Psoas muscle (tissue), 8 donors: ENCODE data around the gene CARF. TPM values are rescaled to one million over a fixed set of nuclear protein-coding genes. Genes with fewer than 3 reads are reported as not detected.

Source experiments
- ATAC-seq, 4 donors: fragments of 200-7000 bp; cut with Tn5 transposase; one replicate each; pipeline ENCODE4 v1.9.1; 2020; ENCODE audit warnings: moderate library complexity in 3 of 4, mild to moderate bottlenecking in 2 of 4
- DNase-seq, 2 donors: peaks; one replicate each; pipeline ENCODE4 v3.0.0-alpha.2; 2020
- H3K27ac ChIP-seq: fragments of 200-600 bp; one replicate; pipeline ENCODE4 v1.8.0; 2022
- H3K27me3 ChIP-seq, 3 donors: fragments of 200-600 bp in 1 of 3; one replicate each; pipeline versions ENCODE4 v1.6.1 to v1.8.0; 2013 to 2022; ENCODE audit warnings: low read length in 2 of 3, mild to moderate bottlenecking in 2 of 3, moderate library complexity in 1 of 3; ENCODE audit not compliant: insufficient read depth in 3 of 3
- H3K36me3 ChIP-seq, 2 donors: fragments of 200-600 bp in 1 of 2; one replicate each; pipeline versions ENCODE4 v1.6.1 to v1.8.0; 2013 to 2022; ENCODE audit warnings: low read depth in 1 of 2, mild to moderate bottlenecking in 1 of 2, moderate library complexity in 1 of 2; ENCODE audit not compliant: insufficient read depth in 1 of 2
- H3K4me1 ChIP-seq: fragments of 200-600 bp; one replicate; pipeline ENCODE4 v1.8.0; 2022
- H3K4me3 ChIP-seq: fragments of 200-600 bp; one replicate; pipeline ENCODE4 v1.8.0; 2022; ENCODE audit warnings: mild to moderate bottlenecking
- H3K9me3 ChIP-seq: fragments of 200-600 bp; one replicate; pipeline ENCODE4 v1.8.0; 2022
- WGBS, 3 donors: extraction: QIAGEN DNeasy Blood & Tissue Kit; methylation state at CpG; one replicate each; pipeline versions ENCODE4 v1.1.6 to v1.1.7; 2013; 5-methylcytosine and 5-hydroxymethylcytosine counted together
- intact Hi-C, 2 donors: fragments of 100-400 bp; cut with DNase I; formaldehyde crosslinking; loops; one replicate each; pipeline versions ENCODE4 v1.11.0 to v1.14.2; 2022
- polyA plus RNA-seq, 3 donors: library from polyadenylated mRNA; stranded (reverse); fragments of 200-250 nt; gene quantifications; one replicate each; pipeline ENCODE4 v1.2.3, GENCODE V29; 2013
- total RNA-seq, 4 donors: library from RNA; stranded (reverse); fragmentation: NEBNext Ultra II Directional in 2 of 4; extraction: Animal tissue kit (Norgen Biotek cat#: 25700) in 2 of 4; gene quantifications; one replicate each; pipeline versions ENCODE4 v1.2.1 to v1.2.4, GENCODE V29; 2021 to 2023
- TF ChIP-seq, protein P1 (sequence below): fragments of 200-600 bp; IDR thresholded peaks from one replicate; pipeline ENCODE4 v1.8.0; 2022; ENCODE audit warnings: antibody characterized with exemption
- donor health status: healthy with polysubstance abuse.
- donor health status: DM: no; HTN: no; CAD: no; lungs with moderate emphysema.
- donor health status: Bipolar disorder and iron deficiency.
- donor health status: healthy.
- donor health status: DM: yes; HTN: yes; CAD: no.
- donor health status: DM: no; HTN: no; CAD: no.
- donor health status: DM: no; HTN: no; CAD: no.
- donor health status: DM: yes; HTN: yes; CAD: no.

Gene CARF
- total and polyA plus RNA-seq, 7 donors, result 0.76 to 7.7 (median 4.5) TPM

GRCh38 chr2:203018181-203018580, 106.1 kb downstream of the CARF start:
- TF ChIP-seq, protein P1, sequence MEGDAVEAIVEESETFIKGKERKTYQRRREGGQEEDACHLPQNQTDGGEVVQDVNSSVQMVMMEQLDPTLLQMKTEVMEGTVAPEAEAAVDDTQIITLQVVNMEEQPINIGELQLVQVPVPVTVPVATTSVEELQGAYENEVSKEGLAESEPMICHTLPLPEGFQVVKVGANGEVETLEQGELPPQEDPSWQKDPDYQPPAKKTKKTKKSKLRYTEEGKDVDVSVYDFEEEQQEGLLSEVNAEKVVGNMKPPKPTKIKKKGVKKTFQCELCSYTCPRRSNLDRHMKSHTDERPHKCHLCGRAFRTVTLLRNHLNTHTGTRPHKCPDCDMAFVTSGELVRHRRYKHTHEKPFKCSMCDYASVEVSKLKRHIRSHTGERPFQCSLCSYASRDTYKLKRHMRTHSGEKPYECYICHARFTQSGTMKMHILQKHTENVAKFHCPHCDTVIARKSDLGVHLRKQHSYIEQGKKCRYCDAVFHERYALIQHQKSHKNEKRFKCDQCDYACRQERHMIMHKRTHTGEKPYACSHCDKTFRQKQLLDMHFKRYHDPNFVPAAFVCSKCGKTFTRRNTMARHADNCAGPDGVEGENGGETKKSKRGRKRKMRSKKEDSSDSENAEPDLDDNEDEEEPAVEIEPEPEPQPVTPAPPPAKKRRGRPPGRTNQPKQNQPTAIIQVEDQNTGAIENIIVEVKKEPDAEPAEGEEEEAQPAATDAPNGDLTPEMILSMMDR, result no peak
- H3K4me3 ChIP-seq, result peak overlapping the region; percentile 91
- ATAC-seq, result no peak
- H3K4me1 ChIP-seq, result peaks cover 46% of the 10 kb centered on the region
- H3K9me3 ChIP-seq, result no peaks in the 10 kb centered on the region
- no peak overlapping the region for H3K27ac ChIP-seq
- intact Hi-C loops, result no loop called here
- no peaks in the 10 kb centered on the region for H3K36me3 ChIP-seq
- no peaks in the 10 kb centered on the region for H3K27me3 ChIP-seq
- WGBS, 3 donors, result 7 to 9% (median 8%) methylated on average over 1 of the region's 1 CpG
- no peak for DNase-seq

DNA sequence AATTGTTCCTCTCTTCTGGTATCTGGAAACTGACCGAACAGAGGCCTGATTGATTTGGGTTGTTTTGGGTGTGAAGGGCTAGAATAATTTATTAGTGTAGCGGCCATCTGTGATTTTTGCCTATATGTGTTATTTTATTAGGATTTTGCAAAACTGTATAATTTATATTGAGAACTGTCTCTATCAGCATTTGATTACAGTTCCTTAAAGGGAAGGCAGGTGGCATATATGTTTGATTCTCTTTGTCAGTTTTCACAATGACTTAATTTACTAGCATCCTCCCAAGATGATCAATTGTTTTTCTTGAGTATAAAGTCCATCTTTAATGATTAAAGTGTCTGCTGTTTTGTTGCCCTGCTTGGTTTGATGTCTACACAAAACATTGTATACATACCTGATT, 107.1 kb downstream of the CARF start:
- 74 to 77% (median 76%) methylated on average over 2 of the region's 2 CpGs for WGBS, 3 donors
- TF ChIP-seq, protein P1, result no peak
- Histone ChIP-seq H3K27me3 (no peaks in the 10 kb centered on the region), H3K9me3 (no peaks in the 10 kb centered on the region), H3K27ac (no peak overlapping the region), H3K36me3 (no peaks in the 10 kb centered on the region), H3K4me3 (peak overlapping the region; percentile 91), H3K4me1 (peaks cover 48% of the 10 kb centered on the region)
- intact Hi-C loops, result no loop called here
- no peak for DNase-seq
- ATAC-seq, result no peak

DNA sequence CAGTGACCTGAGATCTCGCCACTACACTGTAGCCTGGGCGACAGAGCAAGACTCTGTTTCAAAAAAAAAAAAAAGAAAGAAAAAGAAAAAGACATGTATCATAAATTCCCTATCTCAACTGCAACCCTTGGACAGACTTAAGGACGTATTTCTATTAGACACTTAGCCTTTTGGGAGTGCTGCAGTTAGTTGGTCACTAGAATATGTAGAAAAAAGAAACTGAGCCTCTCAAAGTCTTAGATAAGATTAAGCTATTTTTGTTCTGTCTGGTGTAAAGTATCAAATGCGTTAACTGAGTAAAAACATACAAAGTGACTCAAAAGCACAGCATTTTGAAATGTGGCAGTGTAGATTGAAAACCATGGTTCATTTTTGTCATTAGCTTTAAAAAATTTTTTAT, 109.9 kb downstream of the CARF start:
- Histone ChIP-seq H3K9me3 (no peaks in the 10 kb centered on the region), H3K27ac (peak overlapping the region; percentile 8), H3K27me3 (no peaks in the 10 kb centered on the region), H3K36me3 (no peaks in the 10 kb centered on the region), H3K4me3 (no peak overlapping the region), H3K4me1 (peaks cover 35% of the 10 kb centered on the region)
- 77 to 85% (median 80%) methylated on average over 4 of the region's 4 CpGs for whole genome bisulfite sequencing, 3 donors
- TF ChIP-seq, protein P1, result no peak
- DNase-seq (no peak), ATAC-seq (no peak)
- intact Hi-C loops, result no loop called here

DNA sequence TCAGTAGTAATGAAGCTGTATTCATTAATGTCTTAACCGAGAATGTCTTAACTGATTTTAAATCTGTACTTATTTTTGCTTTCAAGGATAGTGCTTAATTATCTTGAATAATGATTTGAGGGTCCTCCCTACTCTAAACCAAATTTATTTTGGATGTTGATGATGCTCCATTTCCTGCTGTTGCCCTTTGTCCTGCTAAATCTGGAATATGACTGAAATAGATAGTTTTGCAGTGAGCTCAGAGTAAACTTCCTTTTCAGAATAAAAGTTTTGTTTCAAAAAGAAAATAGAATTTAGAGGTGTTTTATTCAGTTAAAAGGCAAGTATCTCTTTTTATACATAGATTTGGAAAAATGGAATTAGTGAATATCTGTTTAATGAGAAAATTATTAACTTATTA, 110.7 kb downstream of the CARF start:
- peak overlapping the region; percentile 8 for H3K27ac ChIP-seq
- WGBS, 3 donors, result 46 to 71% (median 61%) methylated on average over 1 of the region's 1 CpG
- H3K4me1 ChIP-seq, result peaks cover 27% of the 10 kb centered on the region
- no peaks in the 10 kb centered on the region for H3K27me3 ChIP-seq
- DNase-seq, result no peak
- ATAC-seq, result peak in 1 of 4 donors; percentile 55
- H3K9me3 ChIP-seq, result no peaks in the 10 kb centered on the region
- no peak overlapping the region for H3K4me3 ChIP-seq
- intact Hi-C loops, result no loop called here
- H3K36me3 ChIP-seq, result no peaks in the 10 kb centered on the region
- TF ChIP-seq, protein P1, result no peak

DNA sequence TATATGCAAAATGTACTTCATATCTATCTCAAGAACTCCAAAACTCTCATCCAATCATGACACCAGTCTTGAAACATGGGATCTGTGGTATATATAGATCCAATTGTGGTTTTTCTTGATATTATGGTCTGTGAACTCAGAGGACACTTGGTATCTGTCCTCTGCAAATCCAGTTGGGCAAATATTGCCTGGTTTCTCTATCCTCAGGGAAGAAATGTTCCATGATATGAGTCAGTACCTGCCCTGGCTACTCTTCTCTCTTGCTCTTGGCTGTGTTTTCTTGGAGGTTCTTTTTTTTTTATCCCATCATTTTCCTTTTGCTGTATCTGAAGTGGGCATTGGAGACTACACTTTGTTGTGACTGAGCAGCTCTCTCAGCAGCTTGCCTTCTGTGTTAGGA, 113.5 kb downstream of the CARF start:
- Histone ChIP-seq H3K36me3 (no peaks in the 10 kb centered on the region), H3K4me3 (no peak overlapping the region), H3K4me1 (peaks cover 12% of the 10 kb centered on the region), H3K27ac (no peak overlapping the region), H3K9me3 (no peaks in the 10 kb centered on the region), H3K27me3 (no peaks in the 10 kb centered on the region)
- ATAC-seq (no peak), DNase-seq (no peak)
- intact Hi-C loops, result no loop called here
- TF ChIP-seq, protein P1, result no peak
